ENCODE data around the gene STRA6.

Gene STRA6

DNA sequence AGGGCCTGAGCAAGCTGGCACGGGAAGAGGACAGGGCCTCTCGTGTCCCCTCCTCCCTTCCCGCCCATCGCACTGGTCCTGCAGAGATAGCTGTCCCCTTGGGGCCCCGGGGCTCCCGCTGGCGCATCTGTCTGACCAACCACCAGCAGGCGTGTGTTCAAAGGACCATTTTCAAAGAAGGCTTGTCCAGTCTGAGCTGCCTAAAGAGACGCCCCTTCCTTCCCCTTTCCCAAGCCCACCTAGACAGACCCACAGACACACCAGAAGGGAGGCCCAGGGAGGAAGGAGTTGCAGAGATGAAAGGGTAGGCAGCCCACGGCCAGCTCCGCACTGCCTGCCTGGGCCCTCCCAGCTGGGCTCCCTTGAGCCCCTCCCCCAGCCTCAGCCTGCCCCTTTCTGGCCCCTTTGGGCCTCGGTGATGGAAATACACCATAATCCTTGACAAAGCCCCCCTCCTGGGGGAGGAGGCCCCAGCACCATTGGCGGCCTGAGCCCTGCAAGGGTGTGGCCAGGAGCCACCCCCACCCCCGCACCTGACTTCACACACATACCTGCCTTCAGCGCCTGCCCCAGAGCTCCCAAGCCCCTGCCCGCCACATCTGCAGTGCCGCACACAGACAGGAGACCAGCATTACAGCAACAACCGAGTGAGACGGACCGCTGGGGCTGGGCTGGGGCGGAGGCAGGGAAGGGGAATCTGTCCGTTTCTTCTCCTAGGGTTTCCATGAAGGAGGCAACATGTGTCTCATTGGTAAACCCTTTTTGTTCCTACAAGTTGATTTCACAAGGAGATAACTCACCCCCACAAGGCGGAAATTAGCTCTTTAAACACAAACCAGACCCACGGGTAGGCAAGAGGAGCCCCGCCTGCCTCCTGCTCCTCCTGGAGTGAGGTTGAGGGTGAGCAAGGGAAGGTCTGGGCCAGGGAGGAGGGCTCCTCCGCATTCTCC, at the start of gene STRA6:
STRA6 (minus strand) TSS at position 336 of the 950 bp plus-strand sequence. CDS start 520 bp downstream, outside the sequence.
- DNase-seq, result peak; percentile 95

- no peak for DNase-seq
Observed at GRCh38 chr15:74252291-74252690, 49.7 kb upstream of the STRA6 start.

GRCh38 chr15:74251131-74251811, 48.7 kb upstream of the STRA6 start:
- DNase-seq, result no peak

DNA sequence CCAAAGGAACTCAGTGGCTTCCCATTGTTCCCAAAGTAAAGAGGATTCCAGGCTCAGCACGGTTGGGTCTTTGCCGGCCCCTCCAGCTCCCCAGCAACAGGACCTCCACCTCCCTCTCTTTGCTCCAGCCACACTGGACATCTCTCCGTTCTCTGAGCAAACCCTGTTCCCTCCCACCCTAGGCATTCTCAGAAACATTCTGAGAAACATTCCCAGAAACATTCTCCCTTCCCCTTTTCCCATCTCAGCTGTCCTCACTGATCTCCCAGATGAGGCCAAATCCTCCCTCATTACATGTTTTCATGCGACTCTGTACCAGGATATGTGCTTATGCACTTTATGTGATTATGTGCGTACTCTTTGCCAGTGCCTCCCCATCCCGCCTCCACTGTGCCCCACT, 47.7 kb upstream of the STRA6 start:
- no peak for DNase-seq

- peak; percentile 91 for DNase-seq
Observed at GRCh38 chr15:74245342-74245931, 42.9 kb upstream of the STRA6 start.

DNA sequence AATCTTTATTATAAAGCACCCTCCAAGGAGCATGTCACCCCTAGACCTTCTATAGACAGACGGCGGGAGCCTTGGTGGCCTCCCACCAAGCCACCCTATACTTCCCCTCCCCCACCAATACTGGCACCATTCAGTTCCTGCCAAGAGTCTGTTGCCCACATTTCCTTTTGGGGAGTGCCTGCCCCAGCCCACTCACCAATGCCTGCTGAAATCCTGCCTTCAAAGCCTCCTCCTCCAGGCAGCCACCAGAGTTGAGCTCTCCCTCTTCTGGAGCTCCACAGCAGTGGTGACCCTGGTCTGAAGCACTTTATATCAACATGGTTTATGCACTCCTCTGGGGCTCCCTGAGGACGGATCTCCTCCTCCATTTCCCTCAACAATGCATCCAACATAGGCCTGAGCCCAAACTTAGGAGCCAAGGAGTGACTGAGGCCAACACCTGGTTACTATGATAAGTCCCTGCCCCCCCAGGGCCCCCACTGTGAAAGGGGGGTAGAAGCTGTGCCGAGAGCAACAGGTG, 42.3 kb upstream of the STRA6 start:
- no peak for DNase-seq

DNA sequence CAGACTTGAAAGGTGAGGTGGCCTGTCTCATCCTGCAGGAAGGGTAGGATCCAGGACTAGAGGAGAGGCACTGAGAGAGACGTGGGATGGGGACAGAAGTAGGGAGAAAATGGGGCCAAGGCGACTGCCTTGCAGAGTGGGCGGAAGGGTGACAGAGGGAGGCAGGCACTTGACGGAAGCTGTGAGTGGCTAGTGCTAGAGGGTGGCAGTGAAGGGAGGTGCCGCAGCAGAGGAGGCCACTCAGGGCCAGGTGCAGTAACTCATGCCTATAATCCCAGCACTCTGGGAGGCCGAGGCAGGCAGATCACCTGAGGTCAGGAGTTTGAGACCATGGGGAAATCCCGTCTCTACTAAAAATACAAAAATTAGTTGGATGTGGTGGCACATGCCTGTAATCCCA, 40.8 kb upstream of the STRA6 start:
- no peak for DNase-seq

- no peak for DNase-seq
Observed at GRCh38 chr15:74242441-74243185, 40.0 kb upstream of the STRA6 start.

DNA sequence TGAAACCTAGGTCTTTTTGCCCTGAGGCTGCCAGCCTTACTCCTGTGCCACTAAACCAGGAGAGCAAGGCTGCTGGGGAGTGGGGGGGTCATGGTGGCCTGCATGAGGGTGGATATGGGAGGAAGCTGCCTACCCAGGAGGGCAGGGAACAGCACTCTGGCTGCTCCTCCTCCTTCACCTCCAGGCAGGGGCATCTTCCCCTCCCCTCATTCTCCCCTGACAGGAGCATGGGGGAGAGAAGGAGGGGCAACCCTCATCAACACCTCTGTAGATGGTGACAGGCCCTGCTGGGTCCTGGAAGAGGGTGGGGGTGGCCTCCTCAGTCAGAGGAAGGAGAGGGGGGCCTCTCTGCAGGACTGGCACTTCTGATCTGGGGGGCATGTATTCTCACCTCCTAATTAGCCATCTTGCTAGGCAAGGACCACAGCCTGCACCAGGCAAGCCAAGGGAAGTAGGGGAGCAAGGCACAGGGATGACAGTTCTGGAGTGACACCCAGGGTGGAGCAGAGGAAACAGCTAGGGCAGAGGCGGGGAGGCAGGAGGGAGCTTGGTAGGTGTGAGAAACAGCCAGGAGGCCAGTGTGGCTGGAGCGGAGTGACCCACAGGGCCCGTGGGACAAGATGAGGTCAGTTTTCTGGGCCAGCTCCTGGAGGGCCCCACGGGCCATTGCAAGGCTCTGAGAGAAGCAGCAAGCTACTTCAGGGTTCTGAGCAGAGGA, 38.5 kb upstream of the STRA6 start:
- no peak for DNase-seq

GRCh38 chr15:74240002-74240568, 37.5 kb upstream of the STRA6 start:
- peak; percentile 95 for DNase-seq

- DNase-seq, result no peak
Observed at GRCh38 chr15:74239051-74239705, 36.6 kb upstream of the STRA6 start.

GRCh38 chr15:74235962-74236361, 33.4 kb upstream of the STRA6 start, which contains the start of gene CCDC33:
TSS of gene CCDC33 (plus strand) at chr15:74236326. CDS start at chr15:74236720, 394 bp downstream.
- peak; percentile 95 for DNase-seq

DNA sequence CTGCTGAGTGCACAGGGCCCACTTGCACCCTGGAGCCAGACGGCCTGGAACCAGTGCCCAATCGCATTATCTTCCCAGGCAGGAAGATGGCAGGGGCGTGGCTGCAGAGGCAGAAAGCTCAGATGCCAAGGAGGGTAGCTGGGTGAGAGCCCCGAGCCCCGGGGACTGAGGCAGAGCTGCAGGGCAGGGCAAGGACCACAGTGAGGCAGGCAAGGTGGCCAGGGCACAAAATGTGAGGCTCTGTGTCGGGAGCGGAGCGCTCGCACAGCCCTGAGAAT, 31.9 kb upstream of the STRA6 start:
- DNase-seq, result no peak

- no peak for DNase-seq
Observed at GRCh38 chr15:74233851-74234597, 31.4 kb upstream of the STRA6 start.

DNA sequence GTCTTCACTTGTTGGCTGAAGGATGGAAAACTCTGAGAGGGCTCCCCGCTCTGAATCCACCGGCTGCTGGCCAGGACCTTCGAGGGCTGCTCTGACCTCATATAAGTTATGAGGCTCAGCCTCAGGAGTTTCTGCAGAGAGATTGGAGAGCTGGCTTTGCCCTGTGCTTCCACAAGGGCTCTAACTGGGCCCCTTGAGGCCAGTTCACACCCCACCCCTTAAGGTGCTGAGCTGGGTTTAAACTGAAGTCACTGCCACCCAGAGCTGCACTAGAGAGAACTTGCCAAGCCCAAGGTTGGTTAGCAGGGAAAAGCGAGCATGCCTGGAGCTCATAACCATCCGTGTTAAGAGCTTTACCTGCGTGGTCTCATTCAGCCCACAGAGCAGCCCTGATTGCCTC, 30.8 kb upstream of the STRA6 start:
- no peak for DNase-seq

DNA sequence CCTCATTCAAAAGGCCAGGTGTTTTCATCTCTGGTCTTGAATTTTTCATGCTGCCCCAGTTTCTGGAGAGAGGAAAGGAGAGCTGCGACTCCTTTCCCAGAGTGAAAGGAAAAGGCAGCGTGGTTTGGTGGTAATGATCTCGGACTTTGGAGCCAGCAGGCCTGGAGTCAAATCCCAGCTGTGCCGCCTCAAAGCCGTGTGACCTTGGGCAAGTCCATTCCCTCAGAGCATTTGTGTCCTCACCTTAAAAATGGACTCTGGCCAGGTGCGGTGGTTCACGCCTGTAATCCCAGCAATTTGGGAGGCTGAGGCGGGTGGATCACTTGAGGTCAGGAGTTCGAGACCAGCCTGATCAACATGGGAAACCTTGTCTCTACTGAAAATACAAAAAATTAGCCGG, 28.9 kb upstream of the STRA6 start:
- no peak for DNase-seq

DNA sequence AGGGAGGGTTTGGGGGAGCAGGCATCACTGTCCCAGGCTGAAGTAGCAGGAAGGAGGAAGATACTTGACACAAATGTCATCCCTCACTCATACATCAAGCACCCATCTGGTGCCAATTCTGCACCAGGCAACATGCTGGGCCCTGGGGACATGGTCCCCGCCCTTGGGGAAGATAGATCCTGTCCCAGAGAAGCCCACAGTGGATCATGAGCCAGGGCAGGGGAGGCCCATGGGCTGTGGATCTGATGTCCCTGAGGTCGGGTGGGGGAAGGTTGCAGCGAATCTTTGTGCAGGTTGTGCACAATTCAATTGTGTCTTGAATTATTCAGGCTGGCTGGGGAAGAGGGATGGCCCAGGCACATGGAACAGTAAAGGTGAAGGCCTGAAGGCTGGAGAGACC, 27.1 kb upstream of the STRA6 start:
- no peak for DNase-seq

DNA sequence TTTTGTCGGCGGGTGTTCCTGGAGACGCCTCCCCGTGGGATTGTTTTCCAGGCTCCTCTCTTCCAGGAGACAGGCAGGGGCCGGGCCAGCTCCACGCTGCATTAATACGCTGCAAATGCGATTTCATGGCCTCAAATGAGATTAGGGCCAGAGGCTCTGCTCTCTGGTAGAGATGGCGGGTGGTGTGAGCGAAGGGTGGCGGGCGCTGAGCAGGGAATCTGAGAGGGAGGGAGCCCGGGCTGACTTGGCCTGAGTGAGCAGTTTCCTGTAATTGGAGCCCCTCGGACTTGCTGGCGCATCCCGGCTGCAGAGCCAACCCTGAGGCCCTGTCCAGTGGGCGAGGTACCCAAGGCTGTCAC, 26.1 kb upstream of the STRA6 start:
- DNase-seq, result peak; percentile 50

DNA sequence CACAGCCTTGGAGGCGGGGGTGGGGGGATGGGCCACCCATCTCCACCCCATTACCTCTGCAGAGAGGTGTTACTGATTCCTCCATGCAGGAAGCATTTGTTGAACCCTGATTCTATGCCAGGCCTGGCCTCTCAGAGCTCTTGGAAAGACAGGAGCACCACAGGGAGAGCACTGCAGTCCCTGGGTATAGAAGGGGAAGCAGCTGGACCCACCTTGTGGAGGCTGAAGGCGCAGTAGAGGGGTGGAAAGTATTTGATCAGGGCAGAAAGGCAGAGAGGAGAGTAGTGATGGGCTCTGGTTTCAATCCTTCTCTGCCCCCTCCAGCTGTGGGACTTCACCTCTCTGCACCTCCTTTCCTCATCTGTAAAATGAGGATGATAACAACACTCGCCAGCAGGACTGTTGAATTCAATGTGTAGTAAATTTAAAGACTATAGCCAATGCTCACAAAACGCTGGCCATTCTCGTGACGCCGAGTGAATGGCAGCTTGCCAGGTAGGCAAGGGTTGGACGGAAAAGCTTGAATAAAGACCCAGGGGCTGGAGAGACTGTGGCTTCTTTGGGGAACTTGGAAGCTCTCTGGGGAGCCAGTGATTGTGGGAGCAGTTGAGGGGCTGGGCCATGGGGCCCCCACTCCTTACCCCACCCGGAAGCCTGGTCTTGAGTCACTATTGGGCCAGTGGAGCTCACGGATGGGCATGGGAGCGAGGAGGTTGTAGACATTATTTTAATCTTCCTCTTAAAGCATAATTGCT, 25.6 kb upstream of the STRA6 start:
- DNase-seq, result peak; percentile 26

Measured in NCI-H146 (cell line).